Measurements from ENCODE around the gene NME8.
A peak's percentile ranks its signal among the peaks of the same experiment; 100 is the strongest.

- TF ChIP-seq USF2 (IDR thresholded peaks at IDR 0.05; ENCODE audit: low read depth, low read length) (no peak), POLR2A (IDR thresholded peaks at IDR 0.05; ENCODE audit: low read depth, low read length) (no peak), RFX5 (IDR thresholded peaks at IDR 0.05; ENCODE audit: low read depth, low read length) (no peak), MAFK (IDR thresholded peaks at IDR 0.05; ENCODE audit: low read depth, low read length) (no peak), CTCF (conservative IDR thresholded peaks at IDR 0.05; ENCODE audit: low read depth, low read length) (peak; percentile 47), MXI1 (IDR thresholded peaks at IDR 0.05; ENCODE audit: borderline replicate concordance, low read depth, low read length) (no peak), MAZ (IDR thresholded peaks at IDR 0.05; ENCODE audit: borderline replicate concordance, low read depth, low read length) (no peak), NFE2L2 (IDR thresholded peaks at IDR 0.05; ENCODE audit: low read depth, low read length) (no peak), RAD21 (IDR thresholded peaks at IDR 0.05; ENCODE audit: low read length) (peak; percentile 36; the same call in 1 of the 2 replicates), ELK1 (IDR thresholded peaks at IDR 0.05; ENCODE audit: borderline replicate concordance, low read depth, low read length) (no peak), SMC3 (IDR thresholded peaks at IDR 0.05; ENCODE audit: low read depth, low read length) (no peak), RCOR1 (IDR thresholded peaks at IDR 0.05; ENCODE audit: insufficient replicate concordance, low read length) (no peak)
Measured at GRCh38 chr7:37901236-37901827, 52.9 kb downstream of the NME8 start.

Measured in IMR-90 (cell line).